Astrocyte of the cerebellum (primary cell): ENCODE results near the gene TPH1.
"Not testable (repeated sequence)": the region's sequence is repeated elsewhere in the genome, so short reads cannot be mapped to it uniquely, and the experiment has no call there.

Experiments used
- DNase-seq: peaks from one replicate; pipeline ENCODE4 v3.0.0-alpha.2; 2011; ENCODE audit warnings: low read depth
- H3K4me3 ChIP-seq: 2 replicates; pipeline ENCODE4 v1.5.1; 2011; ENCODE audit warnings: mild to moderate bottlenecking, low read depth, low read length, moderate library complexity
- CTCF ChIP-seq: IDR thresholded peaks from 2 replicates; pipeline ENCODE4 v1.5.1; 2012; ENCODE audit warnings: low read length, low read depth, moderate library complexity, mild to moderate bottlenecking; ENCODE audit errors: missing control alignments
- in situ Hi-C: cut with HindIII; loops from 2 replicates; pipeline ENCODE4 v1.10.0; 2017; ENCODE audit warnings: low sequenced_read_pairs

The TPH1 gene

GRCh38 chr11:18010121-18010670 lies 35.9 kb downstream of the TPH1 start:
- in situ Hi-C loops = no loop called here
- DNase-seq = no peak
- no peak for TF ChIP-seq CTCF
- H3K4me3 ChIP-seq = no peak overlapping the region

- H3K4me3 ChIP-seq = no peak overlapping the region
- DNase-seq = no peak
- no peak for TF ChIP-seq CTCF
- in situ Hi-C loops = no loop called here
Measured at GRCh38 chr11:18005376-18006129, 40.5 kb downstream of the TPH1 start.

- DNase-seq = no peak
- in situ Hi-C loops = no loop called here
- no peak for TF ChIP-seq CTCF
Measured at GRCh38 chr11:18001191-18001590, 44.9 kb downstream of the TPH1 start.

GRCh38 chr11:18000760-18001159 lies 45.3 kb downstream of the TPH1 start:
- no peak for TF ChIP-seq CTCF
- no peak overlapping the region for H3K4me3 ChIP-seq
- DNase-seq = no peak
- in situ Hi-C loops = no loop called here

More at GRCh38 chr11:18001191-18001590, 44.9 kb downstream of the TPH1 start:
- no peak overlapping the region for H3K4me3 ChIP-seq

- DNase-seq, H3K4me3 ChIP-seq, in situ Hi-C loops: not testable (repeated sequence)
Measured at GRCh38 chr11:18000128-18000527, 45.9 kb downstream of the TPH1 start.
